ENCODE results near the gene KIAA1328.

KIAA1328 gene

GRCh38 chr18:37170984-37171383 lies 342.1 kb downstream of the KIAA1328 start:
- no peaks in the 10 kb centered on the region for H3K4me1 ChIP-seq
- H3K4me2 ChIP-seq (ENCODE audit: low read length), result no peak overlapping the region
- no peak overlapping the region for H2AFZ ChIP-seq
- H3K27me3 ChIP-seq (ENCODE audit: control insufficient read depth, insufficient read depth, low read length), result no peaks in the 10 kb centered on the region
- H3K36me3 ChIP-seq (ENCODE audit: control insufficient read depth, insufficient read depth, low read length), result no peaks in the 10 kb centered on the region
- H3K9ac ChIP-seq, result no peak overlapping the region
- H3K9me3 ChIP-seq (ENCODE audit: control insufficient read depth, low read length), result no peaks in the 10 kb centered on the region
- no peaks in the 10 kb centered on the region for H3K79me2 ChIP-seq
- no peak overlapping the region for H3K27ac ChIP-seq
- TF ChIP-seq CTCF (IDR thresholded peaks at IDR 0.05), result no peak
- H3K4me3 ChIP-seq (ENCODE audit: low read depth, low read length), result no peak overlapping the region

DNA sequence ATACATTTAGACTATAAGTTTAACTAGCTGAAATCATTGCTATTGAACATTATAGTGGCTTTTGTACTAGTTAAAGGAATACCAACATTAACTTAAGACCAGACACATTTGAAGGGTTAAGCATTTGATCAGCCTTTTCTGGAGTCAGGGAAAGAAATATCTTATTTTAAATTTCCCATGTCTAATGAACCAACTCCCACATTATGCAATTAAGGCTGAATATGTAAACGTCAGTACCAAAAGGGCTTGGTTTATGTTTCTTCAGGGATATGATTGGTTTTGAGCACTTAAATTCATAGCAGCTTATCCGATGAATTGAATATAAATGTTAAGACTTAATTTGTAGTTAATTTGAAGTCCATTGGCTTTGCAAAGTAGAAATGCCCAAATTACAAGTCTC lies 344.5 kb downstream of the KIAA1328 start:
- TF ChIP-seq CTCF (IDR thresholded peaks at IDR 0.05), result no peak
- no peaks in the 10 kb centered on the region for H3K36me3 ChIP-seq (ENCODE audit: control insufficient read depth, insufficient read depth, low read length)
- H3K27me3 ChIP-seq (ENCODE audit: control insufficient read depth, insufficient read depth, low read length), result no peaks in the 10 kb centered on the region
- no peaks in the 10 kb centered on the region for H3K4me1 ChIP-seq
- H3K27ac ChIP-seq, result no peak overlapping the region
- H2AFZ ChIP-seq, result no peak overlapping the region
- H3K9me3 ChIP-seq (ENCODE audit: control insufficient read depth, low read length), result no peaks in the 10 kb centered on the region
- H3K4me3 ChIP-seq (ENCODE audit: low read depth, low read length), result no peak overlapping the region
- H3K9ac ChIP-seq, result no peak overlapping the region
- no peaks in the 10 kb centered on the region for H3K79me2 ChIP-seq
- no peak overlapping the region for H3K4me2 ChIP-seq (ENCODE audit: low read length)

DNA sequence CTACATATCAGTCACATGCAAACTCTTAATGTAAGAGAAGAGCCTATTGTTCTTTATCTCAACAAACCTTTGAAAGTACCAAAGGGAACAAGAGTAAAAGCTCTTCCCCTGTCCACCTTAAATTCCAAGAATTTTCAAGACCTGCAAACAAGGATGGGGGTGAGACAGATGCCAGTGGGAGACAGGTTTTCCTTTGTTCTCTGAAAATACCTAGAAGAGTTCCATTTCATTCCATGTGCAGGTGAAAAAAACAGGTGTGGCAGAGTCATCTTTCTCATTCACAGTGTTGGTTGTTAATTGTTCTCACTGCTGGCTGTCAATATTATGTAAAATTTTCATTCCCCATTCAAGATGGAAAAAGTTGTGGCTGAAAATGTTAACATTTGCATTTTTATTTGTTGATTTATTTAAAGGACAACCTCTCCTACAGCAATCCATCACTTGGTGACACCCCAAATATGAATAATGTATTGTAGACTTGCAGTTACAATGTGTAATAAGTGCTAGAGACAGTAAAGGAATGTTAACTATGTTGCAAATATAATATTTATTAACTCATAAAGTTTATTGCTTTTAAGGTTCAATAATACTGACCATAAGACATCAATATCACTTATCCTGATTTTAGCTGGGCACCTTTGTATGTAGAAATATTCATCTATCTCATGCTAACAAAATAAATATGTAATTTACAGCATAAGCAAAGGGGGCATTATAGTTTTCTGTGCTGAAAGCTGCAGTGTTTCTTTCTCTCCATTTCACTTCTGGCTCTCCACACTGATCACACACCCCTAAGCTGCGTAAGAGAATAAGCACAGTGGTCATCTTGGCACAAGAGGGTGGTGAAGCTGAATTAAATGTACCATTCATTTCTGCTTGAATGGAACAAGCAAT lies 347.0 kb downstream of the KIAA1328 start:
- H3K4me1 ChIP-seq, result no peaks in the 10 kb centered on the region
- no peak overlapping the region for H3K9ac ChIP-seq
- H3K27ac ChIP-seq, result no peak overlapping the region
- no peak overlapping the region for H3K4me3 ChIP-seq (ENCODE audit: low read depth, low read length)
- TF ChIP-seq CTCF (IDR thresholded peaks at IDR 0.05), result no peak
- H3K79me2 ChIP-seq, result no peaks in the 10 kb centered on the region
- H3K36me3 ChIP-seq (ENCODE audit: control insufficient read depth, insufficient read depth, low read length), result no peaks in the 10 kb centered on the region
- H3K9me3 ChIP-seq (ENCODE audit: control insufficient read depth, low read length), result no peaks in the 10 kb centered on the region
- H2AFZ ChIP-seq, result no peak overlapping the region
- no peaks in the 10 kb centered on the region for H3K27me3 ChIP-seq (ENCODE audit: control insufficient read depth, insufficient read depth, low read length)
- no peak overlapping the region for H3K4me2 ChIP-seq (ENCODE audit: low read length)

GRCh38 chr18:37176621-37176934 lies 347.7 kb downstream of the KIAA1328 start:
- Histone ChIP-seq H2AFZ (no peak overlapping the region), H3K36me3 (ENCODE audit: control insufficient read depth, insufficient read depth, low read length) (no peaks in the 10 kb centered on the region), H3K27ac (no peak overlapping the region), H3K9me3 (ENCODE audit: control insufficient read depth, low read length) (no peaks in the 10 kb centered on the region), H3K27me3 (ENCODE audit: control insufficient read depth, insufficient read depth, low read length) (no peaks in the 10 kb centered on the region), H3K4me1 (no peaks in the 10 kb centered on the region), H3K4me2 (ENCODE audit: low read length) (no peak overlapping the region), H3K4me3 (ENCODE audit: low read depth, low read length) (no peak overlapping the region), H3K79me2 (no peaks in the 10 kb centered on the region), H3K9ac (no peak overlapping the region)
- no peak for TF ChIP-seq CTCF (IDR thresholded peaks at IDR 0.05)

GRCh38 chr18:37179384-37179783 lies 350.5 kb downstream of the KIAA1328 start:
- no peaks in the 10 kb centered on the region for H3K9me3 ChIP-seq (ENCODE audit: control insufficient read depth, low read length)
- H3K9ac ChIP-seq, result no peak overlapping the region
- H3K4me1 ChIP-seq, result no peaks in the 10 kb centered on the region
- no peak overlapping the region for H3K4me3 ChIP-seq (ENCODE audit: low read depth, low read length)
- no peak overlapping the region for H3K4me2 ChIP-seq (ENCODE audit: low read length)
- H3K36me3 ChIP-seq (ENCODE audit: control insufficient read depth, insufficient read depth, low read length), result no peaks in the 10 kb centered on the region
- H2AFZ ChIP-seq, result no peak overlapping the region
- H3K27ac ChIP-seq, result no peak overlapping the region
- H3K27me3 ChIP-seq (ENCODE audit: control insufficient read depth, insufficient read depth, low read length), result no peaks in the 10 kb centered on the region
- TF ChIP-seq CTCF (IDR thresholded peaks at IDR 0.05), result no peak
- no peaks in the 10 kb centered on the region for H3K79me2 ChIP-seq
